Ectodermal cell (in vitro differentiated cells): ENCODE results near the gene ATP13A3. TPM values are rescaled to one million over a fixed set of nuclear protein-coding genes. Genes with fewer than 3 reads are reported as not detected.
"Not testable (repeated sequence)": the region's sequence is repeated elsewhere in the genome, so short reads cannot be mapped to it uniquely, and the experiment has no call there.

Source experiments
- H3K27ac ChIP-seq: 2 replicates; pipeline ENCODE4 v1.7.0; 2013; ENCODE audit warnings: mild to moderate bottlenecking, low read depth, low read length; ENCODE audit not compliant: insufficient read depth, poor library complexity, severe bottlenecking
- H3K27me3 ChIP-seq: 2 replicates; pipeline ENCODE4 v1.7.0; 2013; ENCODE audit warnings: mild to moderate bottlenecking, low read length; ENCODE audit not compliant: insufficient read depth, control insufficient read depth, poor library complexity, severe bottlenecking
- H3K36me3 ChIP-seq: one replicate; pipeline ENCODE4 v1.7.0; 2013; ENCODE audit warnings: low read length; ENCODE audit not compliant: control insufficient read depth, insufficient read depth
- H3K4me1 ChIP-seq: one replicate; pipeline ENCODE4 v1.7.0; 2013; ENCODE audit warnings: low read length; ENCODE audit not compliant: control insufficient read depth, insufficient read depth
- H3K4me3 ChIP-seq: 2 replicates; pipeline ENCODE4 v1.7.0; 2013; ENCODE audit warnings: low read depth, low read length, control low read depth; ENCODE audit not compliant: insufficient read depth
- H3K9me3 ChIP-seq: 2 replicates; pipeline ENCODE4 v1.7.0; 2013; ENCODE audit warnings: mild to moderate bottlenecking, low read length, moderate library complexity; ENCODE audit not compliant: control insufficient read depth
- WGBS, 2 experiments: methylation state at CpG; one replicate each; pipeline ENCODE4 v1.1.7; 2013; ENCODE audit warnings: missing lambda C conversion rate in 2 of 2; 5-methylcytosine and 5-hydroxymethylcytosine counted together
- polyA plus RNA-seq, 4 experiments: library from polyadenylated mRNA; stranded (reverse); fragments of 50-300 nt; gene quantifications; one replicate each; pipeline ENCODE4 v1.2.3, GENCODE V29; 2013

Gene ATP13A3
- polyA plus RNA-seq (2013, experiment 1 of 4) = 58.5 TPM
- polyA plus RNA-seq (2013, experiment 2 of 4) = 61.5 TPM
- 47.8 TPM for polyA plus RNA-seq (2013, experiment 3 of 4)
- polyA plus RNA-seq (2013, experiment 4 of 4) = 48.2 TPM

DNA sequence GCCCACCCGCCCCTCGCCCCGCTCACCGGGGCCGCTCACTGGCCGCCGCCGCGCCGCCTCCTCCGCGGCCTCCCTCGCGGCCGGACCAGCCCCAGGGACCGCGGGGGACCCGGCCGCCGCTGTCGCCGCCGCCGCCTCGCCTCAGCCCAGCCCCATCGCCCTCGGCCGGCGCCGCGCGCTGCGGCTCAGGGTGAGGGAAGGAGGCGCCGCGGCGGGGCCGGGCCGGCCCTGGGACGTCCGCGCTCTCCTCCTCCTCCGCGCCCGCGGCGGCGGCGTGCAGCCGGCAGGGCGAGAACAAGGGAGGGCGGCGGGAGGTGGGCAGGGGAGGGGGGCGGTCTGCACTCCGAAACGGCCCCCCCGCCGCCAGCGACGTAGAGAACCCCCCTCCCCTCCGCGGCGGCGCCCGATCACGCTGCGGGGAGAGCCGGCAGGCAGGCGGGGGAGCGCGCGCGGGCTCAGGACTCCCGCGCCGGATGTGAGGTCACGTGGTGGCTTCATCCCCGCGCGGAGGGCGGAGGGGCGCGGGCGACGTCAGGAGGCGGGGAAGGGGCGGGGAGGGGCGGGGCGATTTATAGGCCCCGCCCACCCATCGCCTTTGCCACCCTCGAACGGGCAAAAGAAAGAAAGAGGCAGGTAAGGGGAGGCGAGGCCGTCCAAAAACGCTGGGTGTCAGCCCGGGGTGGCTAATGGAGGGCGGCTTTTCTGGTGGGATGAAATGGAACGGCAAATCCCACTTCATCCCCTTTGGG lies at the start of gene ATP13A3:
Gene ATP13A3 (minus strand): TSS at position 463 of the 749 bp plus-strand sequence. CDS start 24,812 bp downstream, outside the sequence.
- Histone ChIP-seq H3K27ac (peak within 1 kb of the TSS; percentile 47), H3K9me3 (no peaks in the 10 kb centered on the region), H3K27me3 (no peaks in the 10 kb centered on the region), H3K4me1 (peaks cover 7% of the 10 kb centered on the region), H3K4me3 (peak within 1 kb of the TSS; percentile 70), H3K36me3 (peaks cover 4% of the 10 kb centered on the region)
- 2 to 3% methylated on average over 96 to 99 of the region's 99 CpGs for WGBS, 2 experiments

DNA sequence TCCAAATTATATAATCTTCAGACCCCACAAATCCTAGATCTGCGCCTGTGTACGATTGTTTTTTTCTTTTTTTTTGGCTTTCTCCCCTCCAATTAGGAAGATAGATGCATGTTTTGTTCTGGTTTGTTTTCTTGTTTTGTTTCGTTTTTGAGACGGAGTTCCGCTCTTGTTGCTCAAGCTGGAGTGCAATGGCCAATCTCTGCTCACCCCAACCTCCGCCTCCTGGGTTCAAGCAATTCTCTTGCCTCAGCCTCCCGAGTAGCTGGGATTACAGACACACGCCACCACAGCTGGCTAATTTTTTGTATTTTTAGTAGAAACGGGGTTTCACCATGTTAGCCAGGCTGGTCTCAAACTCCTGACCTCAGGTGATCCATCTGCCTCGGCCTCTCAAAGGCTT lies 48.4 kb upstream of the ATP13A3 start:
- not testable (repeated sequence) for H3K4me1 ChIP-seq, H3K36me3 ChIP-seq, H3K27me3 ChIP-seq, H3K27ac ChIP-seq, H3K9me3 ChIP-seq, H3K4me3 ChIP-seq
- WGBS, 2 experiments = 79 to 83% methylated on average over 10 of the region's 10 CpGs

DNA sequence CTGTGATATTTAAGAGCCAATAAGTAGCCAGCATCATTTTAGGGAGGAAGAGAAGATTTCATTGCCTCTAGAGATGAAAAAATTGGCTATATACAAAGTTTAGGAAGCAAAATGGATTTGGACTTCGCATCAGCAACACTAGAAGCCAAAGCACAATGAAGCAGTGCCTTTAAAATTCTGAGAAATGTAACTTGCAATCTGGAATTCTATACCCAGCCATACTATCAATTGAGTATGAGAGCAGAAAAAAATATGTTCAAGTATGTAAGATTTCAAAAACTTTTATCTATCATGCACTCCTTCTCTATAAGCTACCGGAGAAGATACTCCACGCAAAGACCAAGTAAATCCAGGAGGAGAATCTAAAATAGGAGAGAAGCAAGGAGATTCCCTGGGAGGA lies 47.4 kb upstream of the ATP13A3 start:
- no peak overlapping the region for H3K4me3 ChIP-seq
- H3K27ac ChIP-seq = no peak overlapping the region
- H3K9me3 ChIP-seq = peaks cover 2% of the 10 kb centered on the region
- H3K36me3 ChIP-seq = no peaks in the 10 kb centered on the region
- H3K27me3 ChIP-seq = no peaks in the 10 kb centered on the region
- 89 to 91% methylated on average over 1 to 3 of the region's 3 CpGs for WGBS, 2 experiments
- no peaks in the 10 kb centered on the region for H3K4me1 ChIP-seq

DNA sequence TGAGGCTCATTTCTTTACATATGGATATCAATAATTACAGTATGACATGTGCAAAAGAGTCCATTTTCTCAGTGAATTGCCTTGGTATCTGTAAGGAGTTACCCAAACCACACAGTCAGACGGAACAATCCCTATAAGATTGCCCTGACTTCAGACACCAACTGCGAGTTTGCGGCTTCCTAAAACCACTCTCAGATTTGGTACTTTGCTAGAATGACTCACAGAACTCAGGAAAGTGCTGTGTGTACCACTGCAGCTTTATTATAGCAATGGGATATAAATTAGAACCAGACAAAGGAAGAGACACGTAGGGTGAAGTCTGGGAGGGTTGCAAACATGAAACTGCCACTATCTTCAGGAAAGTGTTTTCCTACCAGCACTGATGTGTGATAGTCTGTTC lies 45.8 kb upstream of the ATP13A3 start:
- no peak overlapping the region for H3K27ac ChIP-seq
- WGBS, 2 experiments = 62 to 72% methylated on average over 4 of the region's 4 CpGs
- H3K4me3 ChIP-seq = no peak overlapping the region
- H3K27me3 ChIP-seq = no peaks in the 10 kb centered on the region
- no peaks in the 10 kb centered on the region for H3K4me1 ChIP-seq
- no peaks in the 10 kb centered on the region for H3K36me3 ChIP-seq
- H3K9me3 ChIP-seq = peaks cover 2% of the 10 kb centered on the region

DNA sequence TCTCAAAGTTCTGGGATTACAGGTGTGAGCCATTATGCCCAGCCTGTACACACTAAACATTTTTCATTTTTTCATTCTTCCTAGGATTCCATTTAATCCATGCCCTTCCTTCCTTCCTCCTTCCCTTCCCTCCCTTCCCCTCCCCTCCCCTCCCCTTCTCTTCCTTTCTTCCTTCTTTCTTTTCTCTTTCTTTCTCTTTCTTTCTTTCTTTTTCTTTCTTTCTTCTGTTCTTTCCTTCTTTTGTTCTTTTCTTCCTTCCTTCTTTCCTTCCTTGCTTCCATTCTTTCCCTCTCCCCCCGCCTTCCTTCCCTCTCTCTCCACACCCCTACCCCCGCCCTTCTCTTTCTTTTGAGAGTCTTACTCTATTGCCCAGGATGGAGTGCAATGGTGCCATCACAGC lies 40.9 kb upstream of the ATP13A3 start:
- Histone ChIP-seq H3K36me3 (no peaks in the 10 kb centered on the region), H3K27ac (no peak overlapping the region), H3K4me1 (no peaks in the 10 kb centered on the region), H3K4me3 (no peak overlapping the region), H3K27me3 (no peaks in the 10 kb centered on the region), H3K9me3 (no peaks in the 10 kb centered on the region)
- WGBS, 2 experiments = 76 to 93% methylated on average over 2 of the region's 2 CpGs

DNA sequence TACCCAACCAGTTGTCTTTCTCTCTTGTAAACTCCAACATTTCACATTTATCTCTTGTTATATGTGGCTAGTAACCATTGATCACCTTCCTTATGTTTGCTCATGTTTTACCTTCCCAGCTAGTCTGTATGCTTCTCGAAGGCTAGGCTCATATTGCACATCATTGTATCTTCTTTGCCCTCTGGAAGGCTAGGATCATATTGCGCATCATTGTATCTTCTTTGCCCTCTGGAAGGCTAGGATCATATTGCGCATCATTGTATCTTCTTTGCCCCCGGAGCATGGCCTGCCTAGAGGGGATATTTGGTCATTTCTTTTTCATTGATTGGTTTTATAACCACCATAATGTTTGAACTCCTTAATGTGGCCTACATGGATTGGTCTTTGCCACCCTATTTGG lies 39.4 kb upstream of the ATP13A3 start:
- no peak overlapping the region for H3K4me3 ChIP-seq
- no peaks in the 10 kb centered on the region for H3K9me3 ChIP-seq
- H3K36me3 ChIP-seq = no peaks in the 10 kb centered on the region
- no peak overlapping the region for H3K27ac ChIP-seq
- H3K4me1 ChIP-seq = no peaks in the 10 kb centered on the region
- H3K27me3 ChIP-seq = no peaks in the 10 kb centered on the region
- WGBS, 2 experiments = 85 to 91% methylated on average over 4 of the region's 4 CpGs

DNA sequence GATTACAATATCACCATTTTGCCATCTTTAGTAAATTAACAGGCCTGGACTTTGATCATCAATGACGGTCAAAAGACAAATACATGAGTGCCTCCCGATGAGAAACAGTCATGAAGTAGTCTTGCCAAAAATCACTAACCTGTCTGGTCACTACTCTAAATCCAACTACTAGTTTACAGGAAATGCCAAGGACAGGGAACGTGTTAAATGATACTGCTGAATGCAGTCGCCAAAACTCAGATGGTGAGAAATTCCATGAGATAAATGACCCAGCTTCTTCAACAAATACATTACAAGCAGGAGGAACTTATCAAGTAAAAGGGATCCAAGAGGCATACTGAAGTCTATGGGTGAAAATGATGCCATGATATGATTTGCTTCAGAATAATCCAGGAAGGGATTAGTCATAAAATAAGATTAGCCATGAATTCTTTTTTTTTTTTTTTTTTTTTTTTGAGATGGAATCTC lies 35.8 kb upstream of the ATP13A3 start:
- H3K36me3 ChIP-seq = no peaks in the 10 kb centered on the region
- no peaks in the 10 kb centered on the region for H3K27me3 ChIP-seq
- H3K4me1 ChIP-seq = no peaks in the 10 kb centered on the region
- H3K4me3 ChIP-seq = no peak overlapping the region
- H3K27ac ChIP-seq = no peak overlapping the region
- 81 to 90% methylated on average over 4 of the region's 4 CpGs for WGBS, 2 experiments
- H3K9me3 ChIP-seq = no peaks in the 10 kb centered on the region

DNA sequence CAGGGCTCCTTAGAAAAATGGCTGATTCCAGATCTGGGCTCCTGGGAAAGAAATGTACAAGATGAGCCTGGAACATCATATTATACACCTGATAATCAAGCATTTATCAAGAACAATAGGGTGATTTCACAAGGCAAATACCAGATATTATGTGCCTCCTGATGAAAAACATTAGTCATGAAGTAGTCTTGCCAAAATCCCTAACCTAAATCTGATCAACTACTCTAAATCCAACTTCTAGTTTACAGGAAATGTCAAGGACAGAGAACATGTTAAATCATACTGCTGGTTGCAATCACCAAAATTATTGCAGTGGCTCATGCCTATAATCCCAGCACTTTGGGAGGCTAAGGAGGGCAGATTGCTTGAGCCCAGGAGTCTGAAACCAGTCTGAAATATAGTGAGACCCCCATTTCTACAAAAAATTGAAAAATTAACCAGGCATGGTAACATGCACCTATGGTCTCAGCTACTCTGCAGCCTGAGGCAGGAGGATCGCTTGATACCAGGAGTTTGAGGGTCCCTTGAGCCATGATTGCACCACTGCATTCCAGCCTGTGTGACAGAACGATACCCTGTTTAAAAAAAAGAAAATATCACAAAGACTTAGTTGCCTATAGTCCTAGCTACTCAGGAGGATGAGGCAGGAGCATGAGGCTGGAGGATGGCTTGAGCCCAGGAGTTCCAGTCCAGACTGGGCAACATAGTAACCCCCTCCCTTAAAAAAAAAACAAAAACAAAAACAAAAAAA lies 34.9 kb upstream of the ATP13A3 start:
- H3K36me3 ChIP-seq = no peaks in the 10 kb centered on the region
- no peak overlapping the region for H3K4me3 ChIP-seq
- no peak overlapping the region for H3K27ac ChIP-seq
- WGBS, 2 experiments = 89 to 95% methylated on average over 2 of the region's 2 CpGs
- H3K9me3 ChIP-seq = no peaks in the 10 kb centered on the region
- H3K4me1 ChIP-seq = no peaks in the 10 kb centered on the region
- no peaks in the 10 kb centered on the region for H3K27me3 ChIP-seq

DNA sequence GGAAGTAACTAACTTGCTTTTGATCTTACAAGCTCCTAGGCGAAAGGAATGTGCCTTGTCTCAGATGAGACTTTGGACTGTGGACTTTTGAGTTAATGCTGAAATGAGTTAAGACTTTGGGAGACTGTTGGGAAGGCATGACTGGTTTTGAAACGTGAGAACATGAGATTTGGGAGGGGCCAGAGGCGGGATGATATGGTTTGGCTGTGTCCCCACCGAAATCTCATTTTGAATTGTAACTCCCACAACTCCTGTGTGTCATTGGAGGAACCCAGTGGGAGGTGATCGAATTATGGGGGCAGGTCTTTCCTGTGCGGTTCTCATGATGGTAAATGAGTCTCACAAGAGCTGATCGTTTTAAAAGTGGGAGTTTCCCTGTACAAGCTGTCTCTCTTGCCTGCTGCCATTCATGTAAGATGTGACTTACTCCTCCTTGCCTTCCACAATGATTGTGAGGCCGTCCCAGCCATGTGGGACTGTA lies 33.9 kb upstream of the ATP13A3 start:
- H3K27ac ChIP-seq, H3K9me3 ChIP-seq, H3K4me1 ChIP-seq, H3K4me3 ChIP-seq, H3K36me3 ChIP-seq, H3K27me3 ChIP-seq: not testable (repeated sequence)
- WGBS, 2 experiments = 83 to 89% methylated on average over 8 of the region's 8 CpGs

DNA sequence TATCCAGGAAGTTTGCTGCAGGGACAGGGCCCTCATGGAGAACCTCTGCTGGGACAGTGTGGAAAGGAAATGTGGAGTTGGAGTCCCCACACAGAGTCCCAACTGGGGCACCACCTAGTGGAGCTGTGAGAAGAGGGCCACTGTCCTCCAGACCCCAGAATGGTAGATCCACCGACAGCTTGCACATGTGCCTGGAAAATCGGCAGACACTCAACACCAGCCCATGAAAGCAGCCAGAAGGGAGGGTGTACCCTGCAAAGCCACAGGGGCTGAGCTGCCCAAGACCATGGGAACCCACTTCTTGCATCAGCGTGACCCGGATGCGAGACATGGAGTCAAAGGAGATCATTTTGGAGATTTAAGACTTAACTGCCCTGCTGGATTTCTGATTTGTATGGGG lies 33.4 kb upstream of the ATP13A3 start:
- WGBS, 2 experiments = 80 to 86% methylated on average over 5 of the region's 5 CpGs
- H3K4me1 ChIP-seq, H3K27me3 ChIP-seq, H3K36me3 ChIP-seq, H3K4me3 ChIP-seq, H3K27ac ChIP-seq, H3K9me3 ChIP-seq: not testable (repeated sequence)
